ENCODE measurements around the gene KLHL6.
"Not testable (repeated sequence)": the region's sequence is repeated elsewhere in the genome, so short reads cannot be mapped to it uniquely, and the experiment has no call there.

Gene KLHL6

GRCh38 chr3:183532620-183533411 lies 22.7 kb downstream of the KLHL6 start:
- no peak for DNase-seq (ENCODE audit: low spot score)

DNA sequence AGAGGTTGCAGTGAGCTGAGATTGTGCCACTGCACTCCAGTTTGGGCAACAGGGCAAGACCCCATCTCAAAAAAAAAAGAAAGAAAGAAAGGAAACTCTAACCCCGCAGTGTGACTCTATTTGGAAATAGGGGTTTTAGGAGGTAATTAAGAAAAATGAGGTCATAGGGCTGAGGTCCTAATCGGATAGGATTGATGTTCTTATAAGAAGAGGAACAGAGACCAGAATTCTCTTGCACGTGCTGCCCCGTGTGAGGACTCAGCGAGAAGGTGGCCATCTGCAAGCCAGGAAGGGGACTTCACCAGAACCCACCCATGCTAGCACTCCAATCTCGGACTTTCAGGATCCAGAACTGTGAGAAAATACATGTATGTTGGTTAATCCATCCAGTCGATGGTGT lies 25.8 kb downstream of the KLHL6 start:
- DNase-seq (ENCODE audit: low spot score), result no peak

- no peak for DNase-seq (ENCODE audit: low spot score)
Measured at GRCh38 chr3:183529185-183529584, 26.3 kb downstream of the KLHL6 start.

DNA sequence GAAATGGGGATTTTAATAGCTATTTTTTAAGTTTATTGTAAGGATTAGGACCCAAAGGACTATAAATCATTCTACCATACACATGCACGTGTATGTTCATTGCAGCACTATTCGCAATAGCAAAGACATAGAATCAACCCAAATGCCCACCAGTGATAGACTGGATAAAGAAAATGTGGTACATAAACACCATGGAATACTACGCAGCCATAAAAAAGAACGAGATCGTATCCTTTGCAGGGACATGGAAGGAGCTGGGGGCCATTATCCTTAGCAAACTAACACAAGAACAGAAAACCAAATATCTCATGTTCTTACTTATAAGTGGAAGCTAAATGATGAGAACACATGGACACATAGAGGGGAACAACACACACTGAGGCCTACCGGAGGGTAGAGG lies 26.7 kb downstream of the KLHL6 start:
- DNase-seq (ENCODE audit: low spot score), result not testable (repeated sequence)

DNA sequence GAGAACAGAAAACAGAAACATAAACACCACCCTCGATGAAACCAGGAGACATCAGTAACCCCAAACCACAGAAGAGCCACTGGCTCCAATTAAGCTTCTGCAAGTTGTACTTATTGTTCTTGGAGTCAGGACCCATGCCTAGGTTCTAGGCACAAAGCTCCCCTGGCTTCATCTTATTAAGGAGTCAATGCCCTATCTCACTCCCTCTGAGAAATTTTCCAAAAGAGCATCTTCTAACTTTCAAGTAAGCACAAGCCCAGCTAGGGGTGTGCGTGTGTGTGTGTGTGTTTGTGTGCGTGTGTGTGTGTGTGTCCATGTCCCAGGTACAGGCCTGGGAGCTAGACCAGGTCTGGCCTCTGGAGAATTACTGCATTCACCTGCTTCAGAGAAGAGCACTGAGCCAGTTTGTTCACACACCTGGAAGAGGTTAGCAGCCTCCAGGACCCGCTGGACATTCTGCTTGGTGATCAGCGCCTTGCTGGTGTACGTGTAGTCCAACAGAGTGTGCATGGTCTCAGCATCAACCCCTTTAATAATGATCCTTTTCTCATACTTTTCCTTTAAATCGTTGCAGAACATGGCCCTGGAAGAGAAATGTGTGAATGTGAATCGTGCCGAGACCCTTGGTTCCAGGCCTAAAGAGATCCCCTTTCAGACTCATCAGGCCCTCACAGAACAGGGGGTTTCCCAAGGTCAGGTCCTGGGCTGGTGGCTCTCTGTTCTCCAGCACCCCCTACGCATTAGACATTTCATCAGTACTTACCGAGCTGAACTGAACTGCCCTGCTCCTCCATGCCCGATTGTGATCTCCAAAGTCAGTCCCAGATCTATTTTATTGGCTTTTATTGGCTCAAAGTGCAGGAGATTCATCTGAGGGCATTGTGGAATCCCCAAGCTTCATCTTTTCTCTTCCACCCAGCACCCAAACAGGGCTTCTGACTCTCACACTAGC lies 27.8 kb downstream of the KLHL6 start:
- DNase-seq (ENCODE audit: low spot score), result no peak

GRCh38 chr3:183526838-183527427 lies 28.6 kb downstream of the KLHL6 start:
- no peak for DNase-seq (ENCODE audit: low spot score)

- no peak for DNase-seq (ENCODE audit: low spot score)
Measured at GRCh38 chr3:183524476-183524875, 31.0 kb downstream of the KLHL6 start.

DNA sequence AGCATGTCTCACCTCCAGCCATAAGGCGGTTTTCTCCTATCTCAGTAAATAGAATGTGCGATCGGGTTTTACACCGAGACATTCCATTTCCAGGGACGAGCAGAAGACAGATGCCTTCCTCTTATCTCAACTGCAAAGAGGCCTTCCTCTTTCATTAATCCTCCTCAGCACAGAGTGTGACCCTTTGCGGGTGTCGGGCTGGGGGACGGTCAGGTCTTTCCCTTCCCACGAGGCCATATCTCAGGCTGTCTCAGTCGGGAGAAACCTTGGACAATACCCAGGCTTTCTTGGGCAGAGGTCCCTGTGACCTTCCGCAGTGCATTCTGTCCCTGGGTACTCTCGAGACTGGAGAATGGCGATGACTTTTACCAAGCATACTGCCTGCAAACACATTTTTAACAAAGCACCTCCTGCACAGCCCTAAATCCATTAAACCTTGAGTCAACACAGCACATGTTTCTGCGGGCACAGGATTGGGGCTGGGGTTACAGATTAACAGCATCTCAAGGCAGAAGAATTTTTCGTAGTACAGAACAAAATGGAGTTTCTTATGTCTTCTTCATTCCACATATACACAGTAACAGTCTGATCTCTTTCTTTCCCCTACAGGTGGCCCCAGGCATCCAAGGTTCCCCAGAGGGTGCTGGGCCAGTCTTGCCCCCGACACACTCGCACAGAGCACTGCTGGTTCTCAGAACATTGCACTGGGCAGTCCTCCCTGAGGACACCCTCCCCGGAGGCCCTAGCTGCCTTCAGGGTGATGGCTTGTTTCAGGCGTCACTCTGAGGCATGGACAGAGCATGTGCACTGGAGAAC lies 34.6 kb downstream of the KLHL6 start:
- DNase-seq (ENCODE audit: low spot score), result not testable (repeated sequence)

- not testable (repeated sequence) for DNase-seq (ENCODE audit: low spot score)
Measured at GRCh38 chr3:183520295-183520694, 35.2 kb downstream of the KLHL6 start.

DNA sequence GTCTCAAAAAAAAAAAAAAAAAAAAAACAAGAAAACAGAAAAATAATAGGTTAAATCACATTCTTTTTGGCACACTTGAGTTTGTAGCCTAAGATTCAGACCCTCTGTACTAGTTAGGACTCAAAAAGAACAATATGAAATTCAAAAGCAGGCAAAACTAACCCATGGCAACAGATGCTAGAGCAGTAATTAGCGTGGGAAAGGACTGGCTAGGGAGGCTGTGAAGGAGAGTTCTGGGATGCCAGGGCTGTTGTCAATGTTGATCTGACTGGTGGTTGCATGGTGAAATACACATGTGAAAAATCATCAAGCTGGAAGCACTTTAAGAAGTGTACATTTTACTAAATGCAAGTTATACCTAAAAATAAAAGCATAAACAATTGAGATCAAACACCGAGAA lies 35.6 kb downstream of the KLHL6 start:
- DNase-seq (ENCODE audit: low spot score), result no peak

DNA sequence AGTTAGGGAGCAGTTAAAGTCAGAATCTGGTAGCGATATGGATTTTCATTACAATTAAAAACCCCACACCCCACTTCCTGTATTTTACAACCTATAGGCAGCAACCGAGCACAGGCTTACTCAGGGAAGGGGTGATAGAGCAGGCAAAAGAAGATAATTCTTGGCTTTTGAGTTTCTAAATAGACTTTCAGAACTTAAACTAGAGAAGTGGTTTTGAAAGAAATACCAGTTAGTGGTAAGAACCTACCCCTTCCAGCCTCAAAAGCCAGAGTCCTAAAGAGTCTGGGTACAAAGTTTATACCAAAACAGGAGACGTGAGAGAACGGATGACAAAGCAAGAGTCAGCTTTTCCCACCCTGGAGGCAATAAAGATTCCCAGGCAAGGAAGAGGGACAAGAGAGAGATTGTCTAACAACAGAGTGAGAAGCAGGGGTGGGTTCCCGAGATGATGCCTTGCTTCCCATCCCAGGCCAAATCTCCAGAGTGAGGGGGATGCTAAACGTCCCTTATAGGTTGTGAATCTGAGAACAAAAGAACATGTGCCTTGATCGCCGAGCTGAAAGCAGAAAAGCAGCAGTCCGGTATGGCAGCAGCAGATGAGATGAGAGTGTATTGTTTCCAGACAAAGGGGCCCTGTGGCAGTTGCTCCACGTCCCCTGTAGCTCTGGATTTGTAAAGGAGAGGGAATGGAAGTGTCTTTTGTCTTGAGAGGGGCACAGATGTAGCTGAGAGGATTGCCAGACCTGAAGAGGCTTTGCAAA lies 36.8 kb downstream of the KLHL6 start:
- no peak for DNase-seq (ENCODE audit: low spot score)

- DNase-seq (ENCODE audit: low spot score), result no peak
Measured at GRCh38 chr3:183517607-183518006, 37.9 kb downstream of the KLHL6 start.

- no peak for DNase-seq (ENCODE audit: low spot score)
Measured at GRCh38 chr3:183515968-183516851, 39.3 kb downstream of the KLHL6 start.

DNA sequence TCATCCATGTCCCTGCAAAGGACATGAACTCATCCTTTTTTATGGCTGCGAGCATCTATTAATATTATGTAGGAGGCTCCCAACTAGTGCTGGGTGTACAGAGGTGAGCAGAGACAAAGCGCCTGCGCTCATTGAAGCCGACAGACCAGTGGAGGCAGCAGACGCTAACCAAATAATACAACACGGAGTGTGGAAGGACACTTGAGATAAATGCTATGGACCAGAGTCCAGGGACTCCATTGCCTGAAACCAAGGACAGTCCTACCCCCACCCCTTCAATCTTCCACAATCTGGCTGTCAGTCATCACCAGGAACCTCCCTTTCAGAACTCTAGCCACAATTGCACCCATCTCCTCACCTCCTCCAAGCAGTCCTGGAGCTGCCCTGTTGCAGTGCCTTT lies 41.5 kb downstream of the KLHL6 start:
- no peak for DNase-seq (ENCODE audit: low spot score)

GRCh38 chr3:183513046-183513706 lies 42.3 kb downstream of the KLHL6 start:
- no peak for DNase-seq (ENCODE audit: low spot score)

- DNase-seq (ENCODE audit: low spot score), result not testable (repeated sequence)
Measured at GRCh38 chr3:183511286-183512131, 44.0 kb downstream of the KLHL6 start.

- DNase-seq (ENCODE audit: low spot score), result no peak
Measured at GRCh38 chr3:183508821-183509220, 46.7 kb downstream of the KLHL6 start.

DNA sequence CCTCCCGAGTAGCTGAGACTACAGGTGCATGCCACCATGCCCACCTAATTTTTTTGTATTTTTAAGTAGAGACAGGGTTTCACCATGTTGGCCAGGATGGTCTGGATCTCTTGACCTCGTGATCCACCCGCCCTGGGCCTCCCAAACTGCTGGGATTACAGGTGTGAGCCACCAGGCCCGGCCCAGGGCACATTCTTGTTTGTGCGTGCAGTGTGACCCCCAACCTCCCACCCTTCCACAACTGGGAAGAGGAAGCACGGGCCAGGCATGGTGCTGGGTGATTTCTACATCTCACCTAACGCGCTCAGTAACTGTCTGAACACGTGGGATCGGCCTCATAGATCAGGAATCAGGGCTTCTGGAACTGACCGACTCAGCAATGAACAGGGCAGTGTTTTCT lies 48.0 kb downstream of the KLHL6 start:
- DNase-seq (ENCODE audit: low spot score), result no peak

Data from putamen (tissue), 1 donor.